ENCODE results near the gene RHBDD1.

RHBDD1 gene

DNA sequence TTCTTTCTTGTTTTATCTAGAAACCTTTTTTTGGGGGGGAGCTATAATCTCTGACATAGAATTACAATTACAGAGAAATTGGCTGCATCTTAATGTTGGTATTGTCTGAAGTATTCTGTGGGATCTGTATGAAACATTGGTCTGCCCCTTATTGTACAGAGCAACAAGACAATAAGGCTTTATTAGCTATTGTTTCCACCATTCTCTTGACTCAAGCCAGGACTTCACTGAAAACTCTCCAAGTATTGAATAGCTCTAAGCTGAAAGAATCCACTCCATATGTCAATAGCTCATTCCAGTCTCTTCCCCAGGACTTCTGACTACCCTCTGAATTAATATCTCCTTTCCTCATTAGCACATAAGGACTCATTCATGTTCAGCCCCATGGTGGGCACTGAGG lies 77.8 kb downstream of the RHBDD1 start:
- Histone ChIP-seq H2AFZ (ENCODE audit: low read length) (no peak overlapping the region), H3K4me2 (ENCODE audit: low read length) (no peak overlapping the region), H3F3A (ENCODE audit: insufficient read depth, low read length) (no peaks in the 10 kb centered on the region), H3K27ac (ENCODE audit: low read depth, low read length, poor library complexity, severe bottlenecking) (no peak overlapping the region), H4K20me1 (ENCODE audit: insufficient read depth, low read length) (no peaks in the 10 kb centered on the region), H3K9me2 (ENCODE audit: low read depth, low read length) (no peaks in the 10 kb centered on the region), H3K4me1 (ENCODE audit: insufficient read depth, low read length, severe bottlenecking) (peaks cover 33% of the 10 kb centered on the region), H3K27me3 (ENCODE audit: insufficient read depth, low read length) (no peaks in the 10 kb centered on the region), H3K36me3 (ENCODE audit: insufficient read depth, low read length) (peaks cover 22% of the 10 kb centered on the region), H3K79me2 (ENCODE audit: insufficient read depth, low read length) (no peaks in the 10 kb centered on the region), H3K4me3 (ENCODE audit: low read depth, low read length, poor library complexity, severe bottlenecking) (no peak overlapping the region), H3K9me3 (ENCODE audit: low read length) (no peaks in the 10 kb centered on the region), H3K9ac (ENCODE audit: low read length) (no peak overlapping the region)
- no peak for TF ChIP-seq EZH2 (IDR thresholded peaks at IDR 0.05; ENCODE audit: borderline replicate concordance, low read length)
- TF ChIP-seq, protein P1, sequence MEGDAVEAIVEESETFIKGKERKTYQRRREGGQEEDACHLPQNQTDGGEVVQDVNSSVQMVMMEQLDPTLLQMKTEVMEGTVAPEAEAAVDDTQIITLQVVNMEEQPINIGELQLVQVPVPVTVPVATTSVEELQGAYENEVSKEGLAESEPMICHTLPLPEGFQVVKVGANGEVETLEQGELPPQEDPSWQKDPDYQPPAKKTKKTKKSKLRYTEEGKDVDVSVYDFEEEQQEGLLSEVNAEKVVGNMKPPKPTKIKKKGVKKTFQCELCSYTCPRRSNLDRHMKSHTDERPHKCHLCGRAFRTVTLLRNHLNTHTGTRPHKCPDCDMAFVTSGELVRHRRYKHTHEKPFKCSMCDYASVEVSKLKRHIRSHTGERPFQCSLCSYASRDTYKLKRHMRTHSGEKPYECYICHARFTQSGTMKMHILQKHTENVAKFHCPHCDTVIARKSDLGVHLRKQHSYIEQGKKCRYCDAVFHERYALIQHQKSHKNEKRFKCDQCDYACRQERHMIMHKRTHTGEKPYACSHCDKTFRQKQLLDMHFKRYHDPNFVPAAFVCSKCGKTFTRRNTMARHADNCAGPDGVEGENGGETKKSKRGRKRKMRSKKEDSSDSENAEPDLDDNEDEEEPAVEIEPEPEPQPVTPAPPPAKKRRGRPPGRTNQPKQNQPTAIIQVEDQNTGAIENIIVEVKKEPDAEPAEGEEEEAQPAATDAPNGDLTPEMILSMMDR (IDR thresholded peaks at IDR 0.05; ENCODE audit: low read length): no peak

DNA sequence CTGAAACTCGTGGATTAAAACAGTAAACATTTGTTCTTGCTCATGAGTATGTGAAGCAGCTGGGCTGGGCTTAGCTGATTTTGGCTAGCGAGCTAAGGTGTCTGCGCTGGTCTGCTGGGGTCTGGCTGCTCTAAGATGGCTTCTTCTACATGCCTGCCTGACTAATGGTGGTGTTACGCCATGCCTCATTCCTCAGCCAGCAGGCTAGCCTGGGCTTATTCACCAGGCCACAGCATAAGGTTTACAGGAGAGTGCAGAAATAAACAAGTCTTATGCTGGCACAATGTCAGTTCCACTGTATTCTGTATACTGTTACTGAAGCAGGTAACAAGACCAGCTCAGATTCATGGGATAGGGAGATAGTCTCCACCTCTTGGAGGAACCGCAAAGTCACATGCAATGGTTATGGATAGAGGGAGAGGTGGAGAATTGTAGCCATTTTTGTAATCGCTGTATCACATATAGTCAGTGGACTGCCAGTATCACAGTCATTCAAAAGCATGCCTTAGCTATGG lies 80.0 kb downstream of the RHBDD1 start:
- TF ChIP-seq, protein P1 (IDR thresholded peaks at IDR 0.05; ENCODE audit: low read length): no peak
- no peak for TF ChIP-seq EZH2 (IDR thresholded peaks at IDR 0.05; ENCODE audit: borderline replicate concordance, low read length)
- H2AFZ ChIP-seq (ENCODE audit: low read length): no peak overlapping the region
- H3K79me2 ChIP-seq (ENCODE audit: insufficient read depth, low read length): no peaks in the 10 kb centered on the region
- H3K4me1 ChIP-seq (ENCODE audit: insufficient read depth, low read length, severe bottlenecking): peaks cover 15% of the 10 kb centered on the region
- peaks cover 33% of the 10 kb centered on the region for H3K36me3 ChIP-seq (ENCODE audit: insufficient read depth, low read length)
- H3K27me3 ChIP-seq (ENCODE audit: insufficient read depth, low read length): no peaks in the 10 kb centered on the region
- no peaks in the 10 kb centered on the region; the same call in 1 of the 2 replicates for H3K9me3 ChIP-seq (ENCODE audit: low read length)
- H3K27ac ChIP-seq (ENCODE audit: low read depth, low read length, poor library complexity, severe bottlenecking): peak overlapping the region; percentile 49
- no peaks in the 10 kb centered on the region for H3F3A ChIP-seq (ENCODE audit: insufficient read depth, low read length)
- H4K20me1 ChIP-seq (ENCODE audit: insufficient read depth, low read length): no peaks in the 10 kb centered on the region
- H3K4me3 ChIP-seq (ENCODE audit: low read depth, low read length, poor library complexity, severe bottlenecking): no peak overlapping the region
- no peak overlapping the region for H3K9ac ChIP-seq (ENCODE audit: low read length)
- H3K9me2 ChIP-seq (ENCODE audit: low read depth, low read length): no peaks in the 10 kb centered on the region
- H3K4me2 ChIP-seq (ENCODE audit: low read length): no peak overlapping the region

DNA sequence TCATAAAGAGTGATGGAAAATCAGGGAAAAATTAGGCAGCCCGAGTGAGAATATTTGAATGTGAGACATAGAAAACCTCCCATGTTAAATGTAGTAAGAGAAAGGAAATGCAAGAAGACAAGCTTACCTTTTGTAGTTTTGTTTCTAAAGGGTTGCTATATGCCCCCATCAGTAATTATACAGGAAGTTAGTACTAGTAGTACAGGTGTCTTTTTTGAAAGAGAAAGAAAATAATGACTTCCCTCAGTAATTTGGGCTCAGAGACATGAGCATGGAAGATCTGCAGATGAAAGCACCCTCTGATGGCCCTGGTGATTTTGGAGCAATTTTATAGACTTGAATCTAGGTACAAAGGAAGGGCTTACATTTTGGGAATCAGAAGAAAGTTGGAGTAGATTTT lies 80.8 kb downstream of the RHBDD1 start:
- H3K36me3 ChIP-seq (ENCODE audit: insufficient read depth, low read length): peaks cover 31% of the 10 kb centered on the region
- no peaks in the 10 kb centered on the region for H3K27me3 ChIP-seq (ENCODE audit: insufficient read depth, low read length)
- H3K9me2 ChIP-seq (ENCODE audit: low read depth, low read length): no peaks in the 10 kb centered on the region
- no peaks in the 10 kb centered on the region; the same call in 1 of the 2 replicates for H3K9me3 ChIP-seq (ENCODE audit: low read length)
- no peak overlapping the region for H3K4me3 ChIP-seq (ENCODE audit: low read depth, low read length, poor library complexity, severe bottlenecking)
- H3F3A ChIP-seq (ENCODE audit: insufficient read depth, low read length): no peaks in the 10 kb centered on the region
- TF ChIP-seq, protein P1 (IDR thresholded peaks at IDR 0.05; ENCODE audit: low read length): no peak
- no peak for TF ChIP-seq EZH2 (IDR thresholded peaks at IDR 0.05; ENCODE audit: borderline replicate concordance, low read length)
- no peak overlapping the region for H3K9ac ChIP-seq (ENCODE audit: low read length)
- H3K27ac ChIP-seq (ENCODE audit: low read depth, low read length, poor library complexity, severe bottlenecking): peak overlapping the region; percentile 49
- peaks cover 15% of the 10 kb centered on the region for H3K4me1 ChIP-seq (ENCODE audit: insufficient read depth, low read length, severe bottlenecking)
- no peak overlapping the region for H3K4me2 ChIP-seq (ENCODE audit: low read length)
- no peaks in the 10 kb centered on the region for H4K20me1 ChIP-seq (ENCODE audit: insufficient read depth, low read length)
- no peaks in the 10 kb centered on the region for H3K79me2 ChIP-seq (ENCODE audit: insufficient read depth, low read length)
- no peak overlapping the region for H2AFZ ChIP-seq (ENCODE audit: low read length)
